HG02943 (cell line): Measurements from ENCODE around the gene LALBA.
"Not testable (repeated sequence)": the region's sequence is repeated elsewhere in the genome, so short reads cannot be mapped to it uniquely, and the experiment has no call there.

Experiments used
- ATAC-seq: cut with Tn5 transposase; IDR thresholded peaks from one replicate; pipeline ENCODE4 v1.9.1; 2021; ENCODE audit warnings: mild to moderate bottlenecking, low read depth, moderate library complexity; ENCODE audit not compliant: unreplicated experiment

LALBA gene

DNA sequence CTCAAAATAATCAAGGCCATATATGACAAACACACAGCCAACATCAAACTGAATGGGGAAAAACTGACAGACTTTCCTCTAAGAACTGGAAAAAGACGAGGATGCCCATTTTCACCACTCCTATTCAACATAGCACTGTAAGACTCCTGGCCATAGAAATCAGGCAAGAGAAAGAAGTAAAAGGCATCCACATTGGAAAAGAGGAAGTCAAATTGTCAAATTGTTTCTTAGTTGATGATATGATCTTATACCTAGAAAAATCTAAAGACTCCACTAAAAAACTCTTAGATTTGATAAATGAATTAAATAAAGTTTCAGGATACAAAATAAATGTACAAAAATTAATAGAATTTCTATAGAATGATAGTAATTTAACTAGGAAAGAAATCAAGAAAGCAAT is 33.2 kb downstream of the LALBA start:
- ATAC-seq = no peak

DNA sequence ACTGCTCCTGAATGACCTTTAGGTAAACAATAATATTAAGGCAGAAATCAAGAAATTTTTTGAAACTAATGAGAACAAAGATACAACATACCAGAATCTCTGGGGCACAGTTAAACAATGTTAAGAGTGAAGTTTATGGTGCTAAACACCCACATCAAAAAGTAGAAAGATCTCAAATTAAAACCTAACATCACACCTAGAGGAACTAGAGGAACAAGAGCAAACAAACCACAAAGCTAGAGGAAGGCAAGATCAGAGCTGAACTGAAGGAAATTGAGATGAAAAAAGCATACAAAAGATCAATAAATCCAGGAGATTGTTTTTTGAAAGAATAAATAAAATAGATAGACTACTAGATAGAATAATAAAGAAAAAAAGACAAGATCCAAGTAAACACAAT is 37.2 kb downstream of the LALBA start:
- ATAC-seq = no peak

DNA sequence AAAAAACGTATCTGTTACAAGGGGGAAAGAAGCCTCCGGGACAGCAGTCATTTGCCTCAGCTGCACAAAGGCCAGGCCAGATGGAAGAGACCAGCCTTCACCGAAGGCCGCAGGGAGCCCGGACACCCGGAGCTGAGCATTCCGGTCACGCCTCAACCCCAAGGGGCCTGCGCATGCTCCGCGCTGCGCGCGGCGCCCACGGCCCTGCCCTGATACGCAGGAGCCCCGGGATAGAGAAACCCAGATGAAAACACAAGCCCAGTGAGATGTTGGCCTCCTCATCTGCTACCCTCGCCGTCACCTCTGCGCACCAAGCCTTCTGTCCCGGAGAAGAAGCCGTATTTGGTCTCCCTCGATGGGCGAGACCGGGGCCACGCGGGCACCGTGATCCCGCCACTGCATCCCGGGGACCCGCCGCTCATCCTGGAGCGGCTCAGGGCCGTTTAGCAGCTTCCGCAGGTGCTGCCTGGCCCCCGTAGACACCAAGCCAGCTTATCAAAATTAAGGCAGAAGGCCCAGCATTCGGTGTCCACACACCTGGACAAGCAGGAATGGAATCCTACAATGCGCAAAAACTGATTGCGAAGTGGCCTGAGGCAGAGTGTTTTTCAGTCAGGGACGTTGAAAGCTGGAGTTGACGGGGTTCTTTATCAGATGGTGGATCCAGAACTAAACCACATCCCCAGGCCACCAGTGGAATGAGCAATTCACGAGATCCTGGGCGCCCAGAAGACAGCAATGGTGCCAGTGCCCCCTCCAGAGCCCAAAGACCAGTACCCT is 41.8 kb downstream of the LALBA start:
- no peak for ATAC-seq

- ATAC-seq = no peak
These were observed 44.5 kb downstream of the LALBA start, which contains the start of gene OR8S1 for GRCh38 chr12:48525332-48525731. Gene OR8S1, plus strand, starts transcription at chr12:48525632. Its CDS starts 0 bp downstream, at chr12:48525632.

DNA sequence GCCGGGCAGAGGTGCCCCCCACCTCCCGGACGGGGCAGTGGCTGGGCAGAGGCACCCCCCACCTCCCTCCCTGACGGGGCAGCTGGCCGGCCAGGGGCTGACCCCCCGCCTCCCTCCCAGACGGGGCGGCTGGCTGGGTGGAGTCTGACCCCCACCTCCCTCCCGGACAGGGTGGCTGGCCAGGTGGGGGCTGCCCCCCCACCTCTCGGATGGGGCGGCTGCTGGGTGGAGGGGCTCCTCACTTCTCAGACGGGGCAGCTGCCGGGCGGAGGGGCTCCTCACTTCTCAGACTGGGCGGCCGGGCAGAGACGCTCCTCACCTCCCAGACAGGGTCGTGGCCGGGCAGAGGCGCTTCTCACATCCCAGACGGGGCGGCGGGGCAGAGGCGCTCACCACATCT is 49.5 kb downstream of the LALBA start:
- ATAC-seq = not testable (repeated sequence)
